Stimulated activated CD4-positive, alpha-beta T cell treated with anti-CD3 and anti-CD28 coated beads, TNF-alpha, amount 100 ng/mL, for 48 hours (primary cell): ENCODE results near the gene KCND3.

Experiments
- DNase-seq, 3 donors: peaks; one replicate each; pipeline ENCODE4 v3.0.0-alpha.2; 2020; ENCODE audit warnings: low read depth in 3 of 3

Gene KCND3

DNA sequence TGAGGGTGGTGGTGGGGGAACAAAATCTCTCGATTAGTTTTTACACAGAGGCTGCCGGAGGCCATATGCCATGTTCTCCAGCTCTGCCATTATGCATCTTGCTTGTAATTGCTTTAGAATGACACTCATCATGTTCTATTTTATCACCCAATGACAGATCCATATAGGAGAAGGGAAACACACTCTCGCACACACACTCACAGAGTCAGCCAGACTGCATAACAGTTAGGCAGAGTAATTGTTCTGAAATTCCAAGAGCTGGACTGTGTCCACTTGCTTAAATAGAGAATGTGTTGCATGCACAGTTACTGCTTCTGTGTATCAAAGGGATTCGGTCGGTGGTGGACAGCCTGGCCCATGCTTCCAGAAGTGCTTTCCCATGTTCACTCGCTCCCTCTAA lies 30.6 kb downstream of the KCND3 start:
- DNase-seq = no peak

- no peak for DNase-seq
These were observed 31.4 kb downstream of the KCND3 start for GRCh38 chr1:111958075-111958474.

- no peak for DNase-seq
These were observed 33.2 kb downstream of the KCND3 start for GRCh38 chr1:111956155-111956771.

DNA sequence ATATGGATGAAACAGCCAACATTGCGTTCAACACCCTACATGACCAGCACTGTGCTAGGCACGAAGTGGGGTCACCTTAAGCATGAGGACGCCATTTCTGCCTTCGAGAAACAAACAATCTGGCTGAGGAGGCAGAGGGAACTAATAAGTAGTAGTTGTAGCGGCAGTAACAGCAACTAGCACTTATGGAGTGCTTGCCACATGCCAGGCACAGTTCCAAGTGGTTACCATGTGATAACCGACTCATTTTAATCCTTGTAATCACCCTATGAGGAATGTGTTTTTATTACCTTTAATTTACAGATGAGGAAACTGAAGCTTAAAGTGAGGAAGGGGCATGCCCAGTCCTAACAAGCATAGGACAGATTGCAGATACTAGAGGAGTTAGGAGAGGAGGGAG lies 33.7 kb downstream of the KCND3 start:
- DNase-seq = no peak

DNA sequence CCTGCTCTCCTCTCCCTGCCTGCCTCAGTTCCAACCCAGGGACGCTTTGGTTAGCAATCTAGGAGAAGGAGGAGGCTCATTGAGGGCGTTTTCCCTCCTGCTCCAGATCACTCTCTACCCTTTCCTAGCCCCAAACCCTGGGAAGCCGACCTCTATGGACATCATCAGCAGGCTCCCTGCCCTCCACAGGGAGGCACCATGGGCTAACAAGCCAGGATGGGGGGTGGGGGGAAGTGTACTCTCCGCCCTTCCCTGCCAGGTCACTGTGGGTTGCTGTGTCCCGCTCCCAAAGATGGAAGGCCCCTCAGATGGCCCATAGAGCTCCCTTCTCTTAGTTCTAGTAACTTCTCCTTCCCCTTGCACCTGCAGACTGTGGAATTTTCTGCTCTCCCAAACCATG lies 35.7 kb downstream of the KCND3 start:
- DNase-seq = no peak

- DNase-seq = no peak
These were observed 37.3 kb downstream of the KCND3 start for GRCh38 chr1:111952125-111952657.

DNA sequence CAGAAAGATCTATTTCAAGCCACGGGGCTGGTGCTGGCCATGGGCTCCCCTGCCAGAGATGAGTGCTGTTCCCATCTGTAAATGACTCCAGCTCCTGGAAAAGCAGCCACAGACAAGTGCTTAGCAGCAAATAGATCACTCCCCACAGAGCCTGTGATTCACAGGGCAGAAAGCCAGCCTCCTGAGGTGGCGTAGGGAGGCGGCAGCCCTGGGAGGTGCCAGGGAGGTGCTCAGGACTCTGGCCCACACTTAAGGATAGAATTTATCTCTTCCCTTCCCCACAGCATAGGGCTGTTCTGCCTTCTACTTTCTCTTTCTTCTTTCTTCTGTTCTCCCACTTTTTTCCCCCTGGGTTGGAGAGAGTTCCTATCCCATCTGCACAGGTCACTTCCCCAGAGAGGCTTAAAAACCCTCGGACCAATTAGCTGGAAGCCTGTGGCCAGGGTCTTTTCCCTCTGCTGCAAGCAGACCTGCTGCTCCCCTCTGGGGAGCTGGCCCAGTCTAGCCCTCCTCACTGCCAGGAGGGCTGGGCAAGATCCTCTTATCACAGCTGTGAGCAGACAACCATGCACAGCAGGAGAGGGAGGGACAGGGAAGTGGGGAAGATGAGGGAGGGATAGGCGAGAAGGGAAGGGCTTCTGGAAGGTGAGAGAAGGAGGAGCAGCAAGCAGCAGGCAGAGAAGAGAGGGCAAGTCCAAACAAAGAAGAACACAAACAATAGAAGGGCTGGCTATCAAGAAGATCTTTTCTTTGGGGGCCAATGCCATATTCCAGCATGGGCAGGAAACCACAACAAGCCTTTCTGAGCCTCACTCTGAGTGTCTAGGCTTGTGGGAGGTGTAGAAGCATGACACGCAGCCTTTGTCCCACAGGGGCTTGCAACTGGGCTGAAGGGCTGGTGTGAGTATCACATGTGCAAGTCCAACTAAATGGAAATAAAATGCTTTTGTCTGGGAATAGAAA lies 41.0 kb downstream of the KCND3 start:
- DNase-seq = no peak

DNA sequence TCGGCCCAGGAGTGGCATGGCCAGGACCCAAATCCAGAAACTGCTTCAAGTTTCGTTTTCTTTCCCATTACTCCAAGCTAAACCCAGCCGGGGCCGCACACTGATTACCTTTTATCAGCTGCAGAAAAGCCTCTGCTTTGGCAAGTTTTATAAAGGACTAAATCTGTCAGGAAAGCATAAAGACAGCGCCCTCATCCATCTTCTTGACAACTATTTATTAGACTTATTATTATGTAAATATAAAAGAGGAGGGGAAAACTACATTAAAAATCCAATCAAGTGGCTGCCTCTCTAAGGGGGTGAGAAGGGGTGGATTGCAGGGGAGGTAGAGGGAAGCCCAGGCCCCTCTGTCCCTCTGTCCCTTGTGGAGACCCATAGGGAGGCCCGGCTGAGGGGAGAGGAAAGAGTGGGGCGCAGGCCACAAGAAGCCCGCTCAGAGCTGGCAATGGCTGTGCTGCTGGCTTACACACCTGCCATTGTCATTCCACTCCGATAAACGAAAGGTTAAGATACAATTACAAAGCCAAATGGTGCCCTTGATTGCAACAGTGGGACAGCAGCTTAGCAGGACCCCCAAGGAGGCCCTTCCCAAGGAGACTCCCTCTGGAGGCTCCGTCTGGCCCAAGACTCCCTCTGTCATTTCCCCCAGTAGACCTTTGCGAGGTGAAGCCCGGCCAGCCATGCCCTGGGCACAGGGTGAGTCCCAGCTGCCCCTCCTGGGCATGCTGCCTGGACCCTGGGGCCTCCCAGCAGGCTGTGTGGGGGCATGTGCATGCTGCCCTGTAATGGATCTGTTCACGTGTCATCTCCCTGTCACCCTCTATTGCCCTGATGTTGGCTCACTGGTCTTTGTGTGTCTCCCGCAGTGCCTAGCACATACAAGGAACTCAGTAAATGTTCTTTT lies 45.4 kb downstream of the KCND3 start:
- DNase-seq = no peak

DNA sequence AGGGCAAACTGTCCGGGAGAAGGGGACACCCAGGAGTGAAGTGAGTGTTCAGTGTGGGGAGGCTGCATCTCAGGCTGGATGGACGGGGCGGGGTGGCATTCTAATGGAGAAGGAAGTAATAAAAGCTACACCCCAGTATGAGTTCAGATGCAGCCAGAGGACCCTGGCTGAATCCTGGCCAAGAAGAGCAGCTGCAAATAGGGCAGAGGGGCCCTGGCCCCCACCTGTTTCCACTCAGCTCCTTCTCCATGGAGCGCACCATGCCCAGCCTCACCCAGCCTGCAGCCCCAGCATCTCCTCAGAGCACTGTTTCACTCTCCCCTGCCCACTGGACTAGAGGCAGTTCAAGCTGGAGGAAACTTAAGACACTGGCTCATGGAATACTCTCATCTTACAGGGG lies 46.4 kb downstream of the KCND3 start:
- DNase-seq = no peak

DNA sequence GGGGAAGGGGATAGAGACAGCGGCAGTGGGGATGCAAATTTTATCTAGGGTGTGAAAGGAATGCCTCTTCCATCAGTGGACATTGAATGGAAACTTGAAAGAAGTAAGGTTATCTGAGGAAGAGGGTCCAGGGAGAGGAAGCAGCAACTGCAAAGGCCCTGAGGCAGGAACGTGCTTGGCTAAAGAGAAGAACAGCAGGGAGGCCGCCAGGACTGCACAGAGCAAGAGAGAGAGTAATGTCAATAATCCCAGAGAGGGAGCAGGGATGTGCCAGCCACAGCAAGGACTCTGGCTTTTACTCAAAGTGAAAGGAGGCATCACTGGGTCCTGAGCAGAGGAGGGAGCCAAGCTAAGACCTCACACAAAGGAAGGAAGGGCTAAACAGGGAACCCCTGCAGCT lies 50.9 kb downstream of the KCND3 start:
- no peak for DNase-seq

- DNase-seq = no peak
These were observed 51.3 kb downstream of the KCND3 start for GRCh38 chr1:111938123-111938522.

GRCh38 chr1:111937147-111937725 lies 52.2 kb downstream of the KCND3 start:
- no peak for DNase-seq

- DNase-seq = no peak
These were observed 55.2 kb downstream of the KCND3 start for GRCh38 chr1:111934106-111934852.

- no peak for DNase-seq
These were observed 59.1 kb downstream of the KCND3 start for GRCh38 chr1:111930356-111930755.

DNA sequence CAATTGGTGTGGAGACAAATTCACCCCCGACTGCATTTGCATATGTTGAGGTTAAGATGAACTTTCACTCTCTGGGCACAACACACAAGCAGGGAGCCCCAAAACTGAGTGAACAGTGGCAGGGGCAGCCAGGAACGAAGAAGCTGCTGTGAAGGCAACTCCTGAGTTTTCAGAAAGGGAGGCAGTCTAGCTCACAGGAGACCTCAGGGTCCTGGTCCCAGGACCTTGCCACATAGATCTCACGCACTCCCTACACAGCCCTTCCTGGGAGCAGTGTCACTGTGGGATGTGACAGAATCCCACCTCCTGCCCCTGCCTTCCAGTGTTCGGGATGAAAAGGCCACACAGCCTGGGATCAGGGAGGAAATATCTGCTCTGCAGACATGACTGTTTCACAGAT lies 60.9 kb downstream of the KCND3 start:
- DNase-seq = no peak

- DNase-seq = no peak
These were observed 61.8 kb downstream of the KCND3 start for GRCh38 chr1:111927652-111928051.

- no peak for DNase-seq
These were observed 64.7 kb downstream of the KCND3 start for GRCh38 chr1:111924786-111925185.

DNA sequence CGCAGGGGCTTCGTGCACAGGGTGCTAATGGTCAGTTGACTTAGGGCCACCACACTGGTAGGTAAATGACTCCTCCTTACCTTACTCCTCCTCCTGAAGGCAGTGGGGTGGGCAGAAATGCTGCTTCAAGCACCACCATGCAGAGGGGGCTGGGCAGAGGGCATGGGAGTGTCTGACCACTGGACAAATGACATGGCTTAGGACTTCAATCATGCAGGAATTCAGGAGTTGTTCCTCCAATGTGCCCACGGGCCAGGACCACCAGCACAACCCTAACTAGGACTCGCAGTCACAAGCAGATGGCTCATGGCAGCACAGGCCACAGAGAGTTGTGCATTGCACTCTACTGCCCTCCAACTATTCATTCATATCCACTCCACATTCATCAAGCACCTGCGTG lies 65.7 kb downstream of the KCND3 start:
- DNase-seq = no peak

DNA sequence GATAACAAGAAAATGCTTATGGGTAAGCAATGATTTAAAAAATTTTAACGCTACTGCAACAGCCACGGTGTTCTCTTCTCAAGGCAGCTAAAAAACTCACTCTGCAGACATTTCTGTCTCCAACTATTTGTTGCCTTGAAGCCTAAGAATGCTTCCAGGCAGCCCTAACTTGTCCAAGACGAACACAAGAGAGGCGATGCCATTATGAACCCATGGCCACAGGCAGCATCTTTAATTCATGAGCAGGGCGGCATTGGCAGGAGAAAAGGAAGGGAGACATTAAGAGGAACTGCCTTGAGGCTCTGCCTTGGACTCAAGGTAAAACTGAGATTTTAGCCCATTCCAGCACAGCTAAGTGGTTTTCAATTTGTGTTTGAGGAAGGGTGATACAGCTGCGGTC lies 67.5 kb downstream of the KCND3 start:
- DNase-seq = no peak

DNA sequence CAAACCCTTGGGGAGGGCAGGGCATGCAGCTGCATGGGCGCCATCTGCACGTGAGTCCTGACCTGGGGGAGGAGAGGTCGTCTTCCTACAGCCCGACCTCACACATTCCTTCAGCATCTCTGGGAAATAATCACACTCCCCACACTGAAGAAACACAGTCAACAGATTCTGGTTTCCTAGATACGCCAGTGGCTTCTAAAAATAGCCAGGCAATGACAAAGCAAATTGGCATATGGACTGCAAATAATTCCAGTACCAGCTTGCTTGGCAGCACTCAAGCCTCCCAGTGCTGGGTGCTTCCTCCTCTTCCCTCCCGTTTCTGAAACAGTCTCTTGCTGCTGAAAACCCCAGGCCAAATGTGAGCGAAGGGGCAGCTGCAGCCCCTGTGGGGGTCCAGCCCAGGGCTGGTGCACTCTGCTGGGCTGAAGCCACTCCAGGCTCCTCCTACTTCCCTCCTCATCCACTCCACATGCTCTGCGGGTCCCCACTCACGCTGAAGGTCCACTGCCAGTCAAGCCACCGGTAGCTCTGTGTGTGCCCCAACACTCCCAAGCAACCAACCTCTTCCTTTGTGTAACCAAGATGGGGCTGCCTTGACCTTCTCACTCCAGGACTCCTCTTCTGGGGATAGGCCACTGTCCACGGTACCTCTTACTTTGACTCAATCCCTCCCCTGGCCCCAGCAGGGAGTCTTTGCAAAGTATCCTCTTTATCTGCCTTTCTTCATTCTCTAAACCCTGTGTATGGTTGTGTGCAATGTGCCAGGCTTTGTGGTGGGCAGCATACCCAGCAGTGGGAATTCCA lies 69.0 kb downstream of the KCND3 start:
- DNase-seq = no peak
